GM10847 (cell line): Measurements from ENCODE around the gene GRIN2A.

ENCODE experiments used
- POLR2A ChIP-seq: IDR thresholded peaks from 2 replicates; pipeline ENCODE4 v1.6.1; 2011; ENCODE audit not compliant: insufficient read length; ENCODE audit errors: extremely low read depth

GRIN2A gene

GRCh38 chr16:10168258-10168657, 14.0 kb downstream of the GRIN2A start:
- no peak for TF ChIP-seq POLR2A

- TF ChIP-seq POLR2A, result no peak
Observed at GRCh38 chr16:10165643-10166042, 16.6 kb downstream of the GRIN2A start.

- TF ChIP-seq POLR2A, result no peak
Observed at GRCh38 chr16:10162981-10163380, 19.2 kb downstream of the GRIN2A start.

- no peak for TF ChIP-seq POLR2A
Observed at GRCh38 chr16:10156099-10156498, 26.1 kb downstream of the GRIN2A start.

- no peak for TF ChIP-seq POLR2A
Observed at GRCh38 chr16:10154389-10154788, 27.8 kb downstream of the GRIN2A start.

GRCh38 chr16:10153985-10154384, 28.2 kb downstream of the GRIN2A start:
- TF ChIP-seq POLR2A, result no peak

GRCh38 chr16:10151718-10152117, 30.5 kb downstream of the GRIN2A start:
- no peak for TF ChIP-seq POLR2A

- no peak for TF ChIP-seq POLR2A
Observed at GRCh38 chr16:10150906-10151305, 31.3 kb downstream of the GRIN2A start.

GRCh38 chr16:10145542-10146035, 36.6 kb downstream of the GRIN2A start:
- TF ChIP-seq POLR2A, result no peak

GRCh38 chr16:10141671-10142070, 40.6 kb downstream of the GRIN2A start:
- no peak for TF ChIP-seq POLR2A

- no peak for TF ChIP-seq POLR2A
Observed at GRCh38 chr16:10138881-10139280, 43.3 kb downstream of the GRIN2A start.

- TF ChIP-seq POLR2A, result no peak
Observed at GRCh38 chr16:10137341-10137740, 44.9 kb downstream of the GRIN2A start.

- TF ChIP-seq POLR2A, result no peak
Observed at GRCh38 chr16:10136916-10137315, 45.3 kb downstream of the GRIN2A start.

- no peak for TF ChIP-seq POLR2A
Observed at GRCh38 chr16:10130538-10130937, 51.7 kb downstream of the GRIN2A start.

GRCh38 chr16:10128397-10129258, 53.6 kb downstream of the GRIN2A start:
- no peak for TF ChIP-seq POLR2A

GRCh38 chr16:10126686-10127085, 55.5 kb downstream of the GRIN2A start:
- TF ChIP-seq POLR2A, result no peak

GRCh38 chr16:10123141-10123540, 59.1 kb downstream of the GRIN2A start:
- TF ChIP-seq POLR2A, result no peak
